ENCODE results near the gene IFRD1.

IFRD1 gene

GRCh38 chr7:112449902-112450806 is at the start of gene IFRD1:
TSS of gene IFRD1 (plus strand) at chr7:112450460. CDS start at chr7:112450689, 229 bp downstream.
- DNase-seq (ENCODE audit: low read depth): peak; percentile 100

- no peak for DNase-seq (ENCODE audit: low read depth)
Measured at GRCh38 chr7:112404321-112404720, 45.9 kb upstream of the IFRD1 start.

GRCh38 chr7:112405286-112405685 is 45.0 kb upstream of the IFRD1 start:
- DNase-seq (ENCODE audit: low read depth): no peak

- DNase-seq (ENCODE audit: low read depth): no peak
Measured at GRCh38 chr7:112407261-112407660, 43.0 kb upstream of the IFRD1 start.

- DNase-seq (ENCODE audit: low read depth): no peak
Measured at GRCh38 chr7:112410092-112410491, 40.2 kb upstream of the IFRD1 start.

- no peak for DNase-seq (ENCODE audit: low read depth)
Measured at GRCh38 chr7:112411186-112411795, 39.0 kb upstream of the IFRD1 start.

GRCh38 chr7:112414855-112415490 is 35.3 kb upstream of the IFRD1 start:
- no peak for DNase-seq (ENCODE audit: low read depth)

GRCh38 chr7:112416127-112416526 is 34.1 kb upstream of the IFRD1 start:
- no peak for DNase-seq (ENCODE audit: low read depth)

GRCh38 chr7:112419543-112420130 is 30.6 kb upstream of the IFRD1 start:
- no peak for DNase-seq (ENCODE audit: low read depth)

- DNase-seq (ENCODE audit: low read depth): no peak
Measured at GRCh38 chr7:112420236-112420861, 29.9 kb upstream of the IFRD1 start.

GRCh38 chr7:112421666-112422486 is 28.4 kb upstream of the IFRD1 start:
- no peak for DNase-seq (ENCODE audit: low read depth)

GRCh38 chr7:112422842-112423496 is 27.3 kb upstream of the IFRD1 start:
- DNase-seq (ENCODE audit: low read depth): no peak

- DNase-seq (ENCODE audit: low read depth): no peak
Measured at GRCh38 chr7:112423987-112424386, 26.3 kb upstream of the IFRD1 start.

- no peak for DNase-seq (ENCODE audit: low read depth)
Measured at GRCh38 chr7:112427984-112428383, 22.3 kb upstream of the IFRD1 start.

GRCh38 chr7:112428715-112429114 is 21.5 kb upstream of the IFRD1 start:
- no peak for DNase-seq (ENCODE audit: low read depth)

GRCh38 chr7:112430649-112431048 is 19.6 kb upstream of the IFRD1 start:
- no peak for DNase-seq (ENCODE audit: low read depth)

- no peak for DNase-seq (ENCODE audit: low read depth)
Measured at GRCh38 chr7:112431803-112432202, 18.5 kb upstream of the IFRD1 start.

GRCh38 chr7:112433289-112433688 is 17.0 kb upstream of the IFRD1 start:
- DNase-seq (ENCODE audit: low read depth): no peak

GRCh38 chr7:112437072-112437471 is 13.2 kb upstream of the IFRD1 start:
- no peak for DNase-seq (ENCODE audit: low read depth)

- no peak for DNase-seq (ENCODE audit: low read depth)
Measured at GRCh38 chr7:112439476-112439875, 10.8 kb upstream of the IFRD1 start.

- DNase-seq (ENCODE audit: low read depth): no peak
Measured at GRCh38 chr7:112442210-112442609, 8.1 kb upstream of the IFRD1 start.
